NCI-H1436 treated with DMSO at 0.1 percent for 48 hours (cell line): ENCODE data around the gene UBN2.
A peak's percentile ranks its signal among the peaks of the same experiment; 100 is the strongest.
"Not testable (repeated sequence)": the region's sequence is repeated elsewhere in the genome, so short reads cannot be mapped to it uniquely, and the experiment has no call there.

Experiments
- DNase-seq: peaks from one replicate; lab custom pipeline; 2025; lab: John Stamatoyannopoulos, UW

UBN2 gene

GRCh38 chr7:139294951-139295575 is 64.0 kb downstream of the UBN2 start:
- DNase-seq = no peak

GRCh38 chr7:139297795-139298194 is 66.8 kb downstream of the UBN2 start:
- no peak for DNase-seq

- DNase-seq = no peak
Measured at GRCh38 chr7:139299296-139299695, 68.3 kb downstream of the UBN2 start.

- no peak for DNase-seq
Measured at GRCh38 chr7:139300390-139300789, 69.4 kb downstream of the UBN2 start.

GRCh38 chr7:139304517-139304916 is 73.5 kb downstream of the UBN2 start:
- no peak for DNase-seq

GRCh38 chr7:139317939-139318505 is 87.0 kb downstream of the UBN2 start:
- no peak for DNase-seq

GRCh38 chr7:139321071-139321745 is 90.2 kb downstream of the UBN2 start:
- DNase-seq = no peak

- not testable (repeated sequence) for DNase-seq
Measured at GRCh38 chr7:139324709-139325108, 93.7 kb downstream of the UBN2 start.

GRCh38 chr7:139328375-139328774 is 97.3 kb downstream of the UBN2 start:
- DNase-seq = no peak

GRCh38 chr7:139329119-139329518 is 98.1 kb downstream of the UBN2 start:
- DNase-seq = no peak

GRCh38 chr7:139330333-139331030 is 99.4 kb downstream of the UBN2 start:
- no peak for DNase-seq

- DNase-seq = no peak
Measured at GRCh38 chr7:139332697-139333359, 101.8 kb downstream of the UBN2 start.

GRCh38 chr7:139333443-139333842 is 102.4 kb downstream of the UBN2 start:
- not testable (repeated sequence) for DNase-seq

GRCh38 chr7:139334399-139335150 is 103.5 kb downstream of the UBN2 start:
- DNase-seq = no peak

GRCh38 chr7:139339025-139339424 is 108.0 kb downstream of the UBN2 start:
- no peak for DNase-seq

- no peak for DNase-seq
Measured at GRCh38 chr7:139339698-139340036, 108.6 kb downstream of the UBN2 start.

GRCh38 chr7:139340037-139340807 is 109.2 kb downstream of the UBN2 start:
- peak; percentile 98 for DNase-seq

GRCh38 chr7:139340808-139341057 is 109.7 kb downstream of the UBN2 start:
- DNase-seq = no peak

GRCh38 chr7:139341058-139341775 is 110.2 kb downstream of the UBN2 start, which contains the start of gene FMC1:
FMC1 (plus strand) TSS chr7:139341337; CDS start chr7:139341385, 48 bp downstream.
- peak; percentile 54 for DNase-seq

GRCh38 chr7:139341776-139342226 is 110.8 kb downstream of the UBN2 start:
- DNase-seq = peak; percentile 53
